Skeletal muscle cell (primary cell): ENCODE data around the gene KCNK1.

Source experiments
- DNase-seq: peaks from one replicate; pipeline ENCODE4 v3.0.0-alpha.2; 2010; ENCODE audit warnings: low read depth
- H3K4me3 ChIP-seq: 2 replicates; pipeline ENCODE4 v1.5.1; 2011; ENCODE audit warnings: low read depth, mild to moderate bottlenecking, control low read depth, low read length, moderate library complexity

Gene KCNK1

DNA sequence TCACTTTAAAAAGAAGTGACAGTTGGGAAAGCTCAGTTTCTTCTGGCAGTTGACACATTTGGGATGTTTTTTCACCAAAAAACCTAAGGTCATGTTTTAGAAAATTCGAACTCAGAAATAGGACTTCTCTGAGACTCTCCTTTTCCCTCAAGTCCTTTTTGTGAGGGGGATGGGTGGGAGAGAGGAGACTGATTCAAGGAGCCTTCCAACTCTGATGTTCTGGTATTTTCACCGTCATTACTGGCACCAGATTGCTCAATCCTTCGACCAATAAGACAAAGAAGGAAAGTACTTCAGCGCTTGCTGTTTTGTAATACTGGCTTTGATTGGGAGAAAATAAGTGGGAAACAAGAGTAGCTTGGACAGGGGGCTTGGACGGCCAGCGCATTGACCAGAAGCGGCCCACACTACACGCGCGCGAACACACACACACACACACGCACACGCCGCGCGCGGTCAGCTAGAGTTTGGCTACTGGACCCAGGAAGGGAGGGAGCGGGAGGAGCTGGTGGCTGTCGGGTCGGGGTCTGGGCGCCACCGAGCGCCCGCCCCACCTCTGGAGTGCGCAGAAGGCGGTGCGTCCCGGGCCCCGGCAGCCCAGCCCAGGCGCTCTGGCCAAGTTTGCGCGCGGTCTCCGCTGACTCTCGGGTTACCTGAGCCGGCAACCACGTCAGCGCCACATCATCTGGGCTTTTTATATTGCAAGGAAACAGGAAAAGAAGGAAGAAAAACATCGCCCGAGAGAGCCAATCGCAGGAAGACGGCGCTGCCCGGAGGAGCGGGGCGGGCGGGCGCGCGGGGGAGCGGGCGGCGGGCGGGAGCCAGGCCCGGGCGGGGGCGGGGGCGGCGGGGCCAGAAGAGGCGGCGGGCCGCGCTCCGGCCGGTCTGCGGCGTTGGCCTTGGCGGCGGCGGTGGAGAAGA lies at the start of gene KCNK1:
KCNK1 (plus strand) TSS at position 855 of the 921 bp plus-strand sequence; CDS start at position 921, 66 bp downstream.
- H3K4me3 ChIP-seq = peak within 1 kb of the TSS; percentile 82
- peak; percentile 91 for DNase-seq

DNA sequence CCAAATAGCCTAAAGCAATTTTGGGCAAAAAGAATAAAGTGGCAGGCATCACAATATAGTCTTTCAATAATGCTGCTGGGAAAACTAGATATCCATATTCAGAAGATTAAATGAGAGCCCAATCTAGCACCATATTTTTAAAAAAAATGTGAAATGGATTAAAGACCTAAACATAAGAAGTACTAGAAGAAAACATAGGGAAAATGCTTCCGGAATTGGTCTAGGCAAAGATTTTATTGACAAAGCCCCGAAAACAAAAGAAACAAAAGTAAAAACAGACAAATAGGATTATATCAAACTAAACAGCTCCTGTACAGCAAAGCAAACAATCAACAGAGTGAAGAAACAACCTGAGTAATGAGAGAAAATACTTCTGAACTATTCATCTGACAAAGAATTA lies 48.6 kb upstream of the KCNK1 start:
- DNase-seq = no peak

DNA sequence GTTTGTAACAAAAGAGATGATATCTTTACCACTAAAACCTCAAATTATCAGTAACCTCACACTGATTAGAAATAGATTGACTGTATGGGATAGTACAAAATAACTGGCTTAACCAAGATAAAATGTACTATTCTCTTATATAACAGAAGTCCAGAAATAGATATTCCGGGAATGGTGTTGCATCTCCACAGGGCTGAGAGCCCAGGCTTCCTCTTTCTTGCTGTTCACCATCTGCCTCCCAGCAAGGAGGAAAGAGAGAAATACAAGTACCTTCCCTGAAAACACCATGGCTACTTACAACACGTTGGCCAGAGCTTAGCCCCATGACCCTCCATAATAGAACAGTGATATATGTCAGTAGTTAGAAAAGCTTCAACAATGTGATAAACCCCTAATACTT lies 47.0 kb upstream of the KCNK1 start:
- H3K4me3 ChIP-seq = no peak overlapping the region
- DNase-seq = no peak

More for the DNA sequence above, 48.6 kb upstream of the KCNK1 start:
- no peak overlapping the region for H3K4me3 ChIP-seq

DNA sequence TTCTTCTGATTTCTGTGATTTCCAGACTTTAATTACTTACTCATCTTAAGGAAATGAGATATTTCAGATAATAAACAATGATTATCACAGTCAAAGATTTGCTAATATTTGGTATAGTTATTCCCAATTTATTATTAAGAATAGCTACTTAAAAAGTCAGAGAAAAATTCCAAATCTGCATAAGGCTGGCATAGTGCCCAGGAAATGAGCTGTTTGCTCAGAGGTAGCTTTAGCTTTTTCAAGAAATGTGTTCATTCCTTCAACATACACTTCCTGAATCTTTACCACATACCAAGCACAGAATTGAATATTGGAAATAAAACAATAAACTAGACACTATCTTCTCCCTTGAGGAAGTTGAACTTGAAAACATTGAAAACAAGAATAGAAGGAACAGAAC lies 44.3 kb upstream of the KCNK1 start:
- DNase-seq = no peak

DNA sequence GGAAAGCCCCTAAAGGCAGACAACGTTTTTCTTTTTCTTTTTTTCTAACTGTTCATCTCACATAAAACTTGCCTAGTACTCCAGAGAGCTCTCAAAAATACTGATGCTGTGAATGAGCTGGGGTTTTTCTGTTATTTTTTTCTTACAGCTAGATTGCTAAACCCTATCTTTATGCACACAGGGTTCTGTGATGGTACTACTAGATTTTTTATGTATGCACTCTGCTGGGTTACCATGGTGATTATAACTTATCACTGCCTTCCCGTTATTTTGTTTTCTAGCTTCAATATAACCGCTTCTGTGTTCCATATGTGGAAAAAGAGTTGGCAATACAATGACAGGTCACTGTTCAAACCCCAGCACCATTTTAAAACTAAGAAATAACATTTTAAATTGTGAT lies 43.7 kb upstream of the KCNK1 start:
- H3K4me3 ChIP-seq = no peak overlapping the region

More for the DNA sequence above, 44.3 kb upstream of the KCNK1 start:
- H3K4me3 ChIP-seq = no peak overlapping the region

DNA sequence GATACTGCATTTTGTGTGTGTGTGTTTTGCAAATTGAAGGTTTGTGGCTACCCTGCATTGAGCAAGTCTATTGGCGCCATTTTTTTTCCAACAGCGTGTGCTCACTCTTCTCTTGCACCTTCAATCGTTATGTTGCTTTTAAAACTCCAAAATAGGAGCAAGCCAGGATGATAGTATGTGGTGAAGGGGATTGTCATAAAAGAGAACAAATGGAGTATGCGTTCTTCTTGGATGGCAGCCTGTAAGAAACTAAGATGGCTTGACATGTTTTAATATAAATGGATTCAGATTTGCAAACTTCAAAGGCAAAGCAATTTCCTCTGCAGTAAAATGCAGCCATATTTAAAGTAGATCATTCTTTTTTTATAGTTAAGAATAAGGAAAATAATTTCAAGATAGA lies 43.2 kb upstream of the KCNK1 start:
- no peak for DNase-seq
- H3K4me3 ChIP-seq = no peak overlapping the region

More for the DNA sequence above, 43.7 kb upstream of the KCNK1 start:
- DNase-seq = no peak

DNA sequence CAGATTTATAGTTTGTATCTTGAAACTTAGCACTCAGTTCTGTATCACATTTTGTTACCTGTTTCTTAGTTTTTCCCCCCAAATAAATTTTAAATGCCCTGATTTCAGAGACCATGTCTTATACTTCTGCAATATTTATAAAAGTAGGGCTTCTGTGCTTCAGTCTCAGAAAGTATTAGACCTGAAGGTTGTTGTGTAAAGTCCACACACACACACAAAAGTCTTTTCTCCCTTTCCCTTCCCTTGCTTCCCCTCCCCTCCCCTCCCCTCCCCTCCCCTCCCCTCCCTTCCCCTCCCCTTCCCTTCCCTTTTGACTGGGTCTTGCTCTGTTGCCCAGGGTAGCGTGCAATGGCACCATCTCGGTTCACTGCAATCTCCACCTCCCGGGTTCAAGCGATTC lies 41.0 kb upstream of the KCNK1 start:
- no peak overlapping the region for H3K4me3 ChIP-seq
- DNase-seq = no peak

DNA sequence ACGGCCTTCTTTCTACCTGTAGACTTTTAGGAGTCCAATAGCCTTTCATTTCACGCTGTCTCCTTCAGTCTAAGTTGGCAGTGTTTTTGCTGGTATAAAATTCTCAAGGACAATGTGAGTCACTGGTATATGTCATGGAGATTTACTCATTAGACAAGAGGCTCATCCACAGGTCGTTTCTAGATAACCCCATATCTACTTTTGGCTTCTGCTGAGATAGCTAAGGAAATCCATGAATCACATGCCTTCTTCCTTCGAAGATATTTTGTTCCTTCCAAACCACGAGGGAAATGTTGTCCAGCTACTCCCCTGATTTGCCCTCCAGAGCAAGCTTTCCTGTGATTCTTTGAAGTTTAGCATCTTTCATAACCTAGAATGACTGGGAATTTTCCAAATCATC lies 38.5 kb upstream of the KCNK1 start:
- no peak overlapping the region for H3K4me3 ChIP-seq
- DNase-seq = no peak

DNA sequence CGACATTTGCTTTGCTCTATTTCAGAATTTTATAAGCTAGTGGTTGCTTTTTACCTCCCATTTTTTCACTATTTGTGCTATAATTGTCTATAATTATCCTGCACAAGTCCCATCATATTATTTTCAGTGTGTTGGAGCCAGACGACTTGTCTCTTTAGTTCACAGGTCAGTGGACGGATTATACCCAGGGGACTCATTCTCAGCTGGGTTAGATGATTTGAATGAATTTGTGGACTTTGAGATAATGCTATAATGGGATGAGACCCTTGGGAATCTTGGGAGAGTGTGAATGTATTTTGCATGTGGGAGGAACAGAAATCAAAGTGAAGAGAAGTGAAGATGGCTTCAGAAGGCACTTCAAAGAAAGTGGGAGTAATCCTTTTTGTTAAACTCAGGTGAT lies 31.5 kb upstream of the KCNK1 start:
- no peak overlapping the region for H3K4me3 ChIP-seq
- no peak for DNase-seq

DNA sequence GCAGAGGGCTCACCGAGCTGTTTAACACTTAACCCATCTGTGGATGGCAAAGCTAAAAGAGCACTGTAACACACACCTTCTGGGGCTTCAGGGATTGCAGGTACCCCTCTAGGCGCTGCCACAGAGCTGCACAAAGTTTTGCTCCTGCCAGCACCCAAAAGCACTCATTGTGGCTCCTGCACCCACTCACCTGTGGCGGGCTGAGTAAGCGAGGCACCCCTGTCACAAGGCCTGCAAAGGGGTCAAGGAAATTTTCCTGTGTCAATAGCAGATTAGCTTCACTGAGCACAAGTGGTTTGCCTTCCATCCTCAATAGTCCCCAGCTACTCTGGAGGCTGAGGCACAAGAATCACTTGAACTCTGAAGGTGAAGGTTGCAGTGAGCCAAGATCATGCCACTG lies 29.5 kb upstream of the KCNK1 start:
- DNase-seq = no peak
- H3K4me3 ChIP-seq = no peak overlapping the region

DNA sequence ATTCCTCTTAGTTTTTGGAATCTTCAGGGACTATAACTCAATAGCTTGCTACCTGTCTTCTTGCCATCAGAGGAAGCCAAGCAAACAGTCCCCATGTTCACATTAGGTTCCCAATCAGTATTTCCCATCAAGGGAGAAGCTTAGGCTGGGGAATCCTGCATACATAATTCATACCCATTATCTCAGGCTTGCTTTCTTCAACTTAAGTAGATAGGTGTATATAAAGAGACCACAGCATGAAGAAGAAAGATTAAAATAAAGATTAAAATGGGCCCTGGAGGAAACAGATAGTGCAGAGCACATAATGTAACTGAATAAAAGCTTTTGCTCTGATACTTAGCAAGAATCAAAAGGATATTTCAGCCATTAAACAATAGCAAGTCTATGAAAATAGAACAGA lies 29.0 kb upstream of the KCNK1 start:
- no peak for DNase-seq
- H3K4me3 ChIP-seq = no peak overlapping the region

DNA sequence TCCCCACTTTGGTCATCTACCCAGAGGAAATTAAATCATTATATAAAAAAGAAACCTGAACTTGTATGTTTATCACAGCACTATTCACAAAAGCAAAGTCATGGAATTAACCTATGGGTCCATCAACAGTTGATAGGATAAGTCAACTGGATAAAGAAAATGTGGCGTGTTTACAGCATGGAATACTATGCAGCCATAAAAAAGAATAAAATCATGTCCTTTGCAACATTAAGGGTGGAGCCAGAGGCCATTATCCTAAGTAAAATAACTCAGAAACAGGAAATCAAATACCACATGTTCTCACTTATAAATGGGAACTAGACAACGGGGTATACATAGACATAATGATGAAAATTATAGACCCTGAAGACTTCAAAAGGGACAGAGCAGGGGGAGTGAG lies 27.6 kb upstream of the KCNK1 start:
- no peak for DNase-seq
- no peak overlapping the region for H3K4me3 ChIP-seq

DNA sequence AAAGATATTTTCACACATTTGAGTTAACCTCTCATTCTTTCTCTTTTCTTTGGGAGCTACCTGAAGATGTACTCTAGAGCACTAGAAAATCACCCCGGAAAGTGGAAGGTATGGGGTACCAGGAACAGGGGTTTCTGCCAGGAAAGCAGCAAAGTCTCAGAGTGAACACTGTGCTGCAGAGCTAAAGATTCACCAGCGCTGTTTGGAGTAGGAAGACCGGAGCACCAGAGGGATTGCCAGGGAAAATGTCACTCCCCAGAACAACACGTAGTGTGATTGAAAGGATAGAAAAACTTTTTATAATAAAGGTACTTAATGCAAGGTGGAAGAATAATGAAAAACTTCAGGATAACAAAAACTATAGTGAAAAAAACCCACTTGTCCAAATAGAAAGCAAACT lies 26.7 kb upstream of the KCNK1 start:
- no peak for DNase-seq
- H3K4me3 ChIP-seq = no peak overlapping the region

DNA sequence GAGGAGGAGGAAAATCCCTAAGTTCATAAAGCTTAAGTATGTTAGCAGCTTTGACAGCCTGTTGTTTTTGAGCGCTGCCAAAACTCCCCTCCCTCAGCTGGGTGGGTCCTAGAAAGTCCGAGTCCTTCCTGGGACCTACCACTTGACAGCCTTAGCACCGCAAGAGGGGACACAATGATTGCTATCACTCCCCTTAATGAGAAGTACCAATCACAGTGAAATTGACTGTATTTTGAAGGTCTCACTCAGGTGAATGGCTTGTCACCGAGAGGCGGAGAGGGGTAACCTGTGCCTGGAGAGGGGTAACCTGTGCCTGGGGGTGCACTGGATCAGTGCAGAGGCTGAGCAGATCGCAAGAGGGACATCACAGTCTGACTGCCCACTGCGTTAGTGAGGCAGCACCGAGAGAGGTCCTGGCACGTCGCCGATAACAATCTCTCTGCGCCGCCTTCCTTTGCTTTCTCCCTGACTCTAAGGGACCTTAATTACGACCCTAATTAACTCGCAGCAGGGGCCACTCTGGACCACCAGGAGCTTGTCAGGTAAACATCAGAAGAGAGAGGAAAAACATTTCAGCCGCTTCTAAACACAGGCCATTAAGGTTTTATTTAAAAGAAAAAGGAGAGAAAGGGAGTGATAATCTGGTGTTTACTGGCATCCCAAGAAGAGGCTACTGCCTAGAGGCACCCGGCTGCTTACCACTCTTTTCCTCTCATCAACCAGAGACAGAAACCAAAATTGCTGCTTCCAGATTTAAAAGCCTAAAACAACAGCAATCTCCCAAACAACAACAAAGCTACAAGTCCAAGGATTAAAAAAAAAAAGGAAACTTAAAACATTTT lies 25.7 kb upstream of the KCNK1 start:
- DNase-seq = no peak

DNA sequence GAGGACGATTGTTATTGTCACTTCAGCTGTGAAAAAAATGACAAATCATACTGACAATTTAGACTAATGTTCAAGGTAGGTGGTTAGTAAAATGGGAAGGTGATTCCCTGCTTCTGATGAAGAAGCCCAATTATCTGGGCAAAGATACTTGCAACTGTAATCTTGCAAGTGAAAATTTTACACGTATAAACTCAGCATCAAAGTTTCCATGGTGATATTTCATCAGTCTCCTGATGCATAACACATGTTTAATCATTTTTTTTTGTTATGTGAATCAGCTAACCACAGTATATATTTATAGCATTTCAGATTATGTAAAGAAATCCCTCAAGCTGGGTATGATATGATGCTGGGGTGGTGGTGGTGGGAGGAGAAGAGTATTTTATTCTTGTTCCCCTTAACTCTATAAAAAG lies 16.4 kb upstream of the KCNK1 start:
- H3K4me3 ChIP-seq = no peak overlapping the region
- DNase-seq = no peak

More for the DNA sequence above, 25.7 kb upstream of the KCNK1 start:
- no peak overlapping the region for H3K4me3 ChIP-seq

DNA sequence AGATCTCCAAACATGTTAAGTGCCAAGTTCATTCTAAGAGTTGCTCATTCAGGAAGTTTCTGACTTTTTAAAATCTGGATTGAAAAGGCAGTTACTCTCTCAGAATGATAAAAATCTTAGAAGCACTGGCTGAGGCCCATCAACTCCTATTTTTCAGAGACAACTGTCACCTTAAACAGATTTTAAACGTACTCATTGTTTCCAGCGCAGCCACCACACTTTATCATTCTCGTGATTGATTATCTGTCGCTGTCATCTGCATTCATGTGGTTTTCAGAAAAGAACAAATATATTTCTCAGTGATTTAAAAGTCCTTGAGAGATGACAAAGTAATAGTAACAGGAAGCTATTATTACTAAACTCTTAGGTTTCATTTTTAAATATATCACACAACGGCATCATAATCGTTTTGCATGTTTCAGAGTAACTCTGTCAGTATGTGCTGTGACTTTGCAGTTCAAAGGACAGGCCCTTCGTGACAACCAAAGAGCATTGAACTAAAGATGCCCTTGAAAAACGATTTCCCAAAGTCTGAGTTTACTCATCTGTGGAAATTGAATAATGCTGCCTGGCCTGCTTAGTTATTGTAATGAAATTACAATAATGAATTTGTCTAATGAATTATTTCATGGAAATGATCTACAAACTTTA lies 14.9 kb upstream of the KCNK1 start:
- H3K4me3 ChIP-seq = no peak overlapping the region
- DNase-seq = no peak

DNA sequence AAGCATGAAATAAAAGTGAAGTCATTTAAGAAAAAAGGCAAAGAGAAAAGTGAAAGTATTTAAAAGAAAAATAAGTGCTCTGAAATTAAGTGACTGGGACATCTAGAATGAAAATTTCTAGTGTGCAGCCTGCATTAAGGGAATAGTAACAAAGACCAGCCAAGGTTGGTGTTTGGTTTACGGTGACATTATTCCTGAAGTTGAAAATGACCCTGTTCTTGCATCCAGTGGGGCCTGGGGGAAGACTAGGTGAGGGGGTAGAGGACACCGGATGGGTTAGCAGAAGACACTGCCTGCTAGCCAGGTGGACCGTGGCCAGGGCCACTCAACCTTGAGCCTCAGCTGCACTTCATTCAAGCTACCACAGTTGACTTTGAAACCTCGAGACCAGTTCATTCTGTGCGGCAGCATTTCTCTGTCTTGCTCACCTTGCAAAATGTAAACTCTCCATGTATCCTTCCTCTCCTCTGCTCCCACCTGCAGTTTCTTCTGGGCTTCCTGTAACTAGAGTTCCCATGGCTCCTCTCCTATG lies 14.3 kb upstream of the KCNK1 start:
- no peak overlapping the region for H3K4me3 ChIP-seq
- DNase-seq = no peak

DNA sequence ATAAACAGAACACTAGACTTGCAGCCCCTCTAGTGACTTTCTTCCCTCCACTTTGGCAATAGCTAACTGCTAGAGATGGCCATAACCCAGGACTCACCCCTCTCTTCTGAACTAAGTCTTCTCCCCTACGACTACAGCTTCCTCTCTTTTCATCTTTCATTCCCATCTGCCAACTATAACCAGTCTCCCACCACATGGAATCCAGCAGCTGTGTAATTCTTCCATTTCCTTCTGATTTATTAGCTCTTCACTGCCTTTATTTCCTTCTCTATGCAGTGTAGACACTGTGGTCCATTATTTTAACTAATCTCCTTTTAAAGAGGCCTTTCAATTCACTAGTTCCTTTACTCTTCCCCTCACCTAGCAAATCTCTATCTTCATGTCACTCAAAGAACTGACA lies 13.4 kb upstream of the KCNK1 start:
- H3K4me3 ChIP-seq = no peak overlapping the region
- no peak for DNase-seq

DNA sequence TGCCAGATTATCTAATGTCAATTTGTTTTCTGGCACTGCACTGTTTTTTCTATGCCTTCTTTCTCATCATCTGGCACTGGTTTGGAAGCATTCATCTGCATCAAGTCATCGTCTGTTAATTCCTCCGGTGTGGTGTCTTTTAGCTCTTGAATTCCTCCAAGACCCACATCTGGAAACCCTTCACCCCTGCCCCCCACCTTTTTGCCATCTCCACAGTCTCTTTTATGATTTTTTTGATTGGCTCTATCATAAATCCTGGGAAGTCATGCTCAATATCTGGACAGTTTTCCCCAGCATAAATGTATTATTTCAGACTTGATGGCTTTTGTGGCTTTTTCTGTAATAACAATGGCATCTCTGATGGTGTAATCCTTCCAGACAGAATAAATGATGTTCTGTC lies 10.4 kb upstream of the KCNK1 start:
- no peak for DNase-seq
- H3K4me3 ChIP-seq = no peak overlapping the region

DNA sequence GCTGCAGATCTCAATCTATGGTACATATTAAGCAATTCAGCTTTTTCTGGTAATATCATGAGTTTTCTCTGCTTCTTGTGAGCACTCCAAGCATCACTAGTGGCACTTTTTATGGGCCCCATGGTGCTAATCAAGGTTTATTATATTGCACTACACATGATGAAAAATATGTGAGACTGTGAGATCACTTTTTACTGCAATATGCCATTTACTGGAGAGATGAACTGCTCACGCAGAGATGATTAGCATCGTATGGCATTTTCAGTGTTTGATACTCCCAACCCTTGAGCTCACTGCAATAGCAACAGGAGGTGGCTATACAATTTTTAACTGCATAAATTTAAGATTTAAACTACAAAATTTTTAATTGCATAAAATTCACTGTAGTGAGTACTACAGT lies 8.7 kb upstream of the KCNK1 start:
- no peak overlapping the region for H3K4me3 ChIP-seq
- DNase-seq = no peak
